Measurements from ENCODE around the gene SEC24D. TPM values are rescaled to one million over a fixed set of nuclear protein-coding genes. Genes with fewer than 3 reads are reported as not detected.

The SEC24D gene
- total and polyA plus RNA-seq, 4 donors: 11.4 to 77.2 (median 52.0) TPM

- Histone ChIP-seq H3K27me3 (ENCODE audit: control insufficient read depth in 3 of 3, insufficient read depth in 3 of 3, low read length in 2 of 3) (no peaks in the 10 kb centered on the region), H3K9ac (ENCODE audit: insufficient read depth in 1 of 2, low read length in 2 of 2) (no peak overlapping the region), H3K36me3 (ENCODE audit: control insufficient read depth in 4 of 4, insufficient read depth in 4 of 4, low read length in 4 of 4) (peaks cover 19 to 32% (median 25%) of the 10 kb centered on the region in 4 donors), H3K4me3 (no peak overlapping the region), H3K27ac (ENCODE audit: low read depth in 1 of 2, low read length in 1 of 2) (no peak overlapping the region), H3K9me3 (ENCODE audit: control insufficient read depth in 4 of 4, insufficient read depth in 3 of 4, low read length in 3 of 4) (no peaks in the 10 kb centered on the region), H3K4me1 (ENCODE audit: control insufficient read depth in 5 of 5, insufficient read depth in 5 of 5, low read length in 5 of 5) (no peaks in the 10 kb centered on the region)
- TF ChIP-seq, protein P1, sequence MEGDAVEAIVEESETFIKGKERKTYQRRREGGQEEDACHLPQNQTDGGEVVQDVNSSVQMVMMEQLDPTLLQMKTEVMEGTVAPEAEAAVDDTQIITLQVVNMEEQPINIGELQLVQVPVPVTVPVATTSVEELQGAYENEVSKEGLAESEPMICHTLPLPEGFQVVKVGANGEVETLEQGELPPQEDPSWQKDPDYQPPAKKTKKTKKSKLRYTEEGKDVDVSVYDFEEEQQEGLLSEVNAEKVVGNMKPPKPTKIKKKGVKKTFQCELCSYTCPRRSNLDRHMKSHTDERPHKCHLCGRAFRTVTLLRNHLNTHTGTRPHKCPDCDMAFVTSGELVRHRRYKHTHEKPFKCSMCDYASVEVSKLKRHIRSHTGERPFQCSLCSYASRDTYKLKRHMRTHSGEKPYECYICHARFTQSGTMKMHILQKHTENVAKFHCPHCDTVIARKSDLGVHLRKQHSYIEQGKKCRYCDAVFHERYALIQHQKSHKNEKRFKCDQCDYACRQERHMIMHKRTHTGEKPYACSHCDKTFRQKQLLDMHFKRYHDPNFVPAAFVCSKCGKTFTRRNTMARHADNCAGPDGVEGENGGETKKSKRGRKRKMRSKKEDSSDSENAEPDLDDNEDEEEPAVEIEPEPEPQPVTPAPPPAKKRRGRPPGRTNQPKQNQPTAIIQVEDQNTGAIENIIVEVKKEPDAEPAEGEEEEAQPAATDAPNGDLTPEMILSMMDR (IDR thresholded peaks at IDR 0.05; ENCODE audit: control extremely low read depth, extremely low read depth): no peak
- ATAC-seq (ENCODE audit: insufficient read depth, low FRiP score) (no peak), DNase-seq (no peak)
- WGBS, 2 donors: 85 to 90% methylated on average over 3 of the region's 3 CpGs
These were observed 112.6 kb downstream of the SEC24D start for GRCh38 chr4:118723369-118723768.

GRCh38 chr4:118721752-118722151, 114.2 kb downstream of the SEC24D start:
- TF ChIP-seq, protein P1 (IDR thresholded peaks at IDR 0.05; ENCODE audit: control extremely low read depth, extremely low read depth): no peak
- DNase-seq: no peak
- 100% methylated on average over 1 of the region's 1 CpG for WGBS, 2 donors
- Histone ChIP-seq H3K36me3 (ENCODE audit: control insufficient read depth in 4 of 4, insufficient read depth in 4 of 4, low read length in 4 of 4) (peaks cover 14 to 24% (median 18%) of the 10 kb centered on the region in 4 donors), H3K4me1 (ENCODE audit: control insufficient read depth in 5 of 5, insufficient read depth in 5 of 5, low read length in 5 of 5) (no peaks in the 10 kb centered on the region), H3K27ac (ENCODE audit: low read depth in 1 of 2, low read length in 1 of 2) (no peak overlapping the region), H3K4me3 (no peak overlapping the region), H3K9ac (ENCODE audit: insufficient read depth in 1 of 2, low read length in 2 of 2) (no peak overlapping the region), H3K27me3 (ENCODE audit: control insufficient read depth in 3 of 3, insufficient read depth in 3 of 3, low read length in 2 of 3) (no peaks in the 10 kb centered on the region), H3K9me3 (ENCODE audit: control insufficient read depth in 4 of 4, insufficient read depth in 3 of 4, low read length in 3 of 4) (no peaks in the 10 kb centered on the region)
- ATAC-seq (ENCODE audit: insufficient read depth, low FRiP score): no peak

DNA sequence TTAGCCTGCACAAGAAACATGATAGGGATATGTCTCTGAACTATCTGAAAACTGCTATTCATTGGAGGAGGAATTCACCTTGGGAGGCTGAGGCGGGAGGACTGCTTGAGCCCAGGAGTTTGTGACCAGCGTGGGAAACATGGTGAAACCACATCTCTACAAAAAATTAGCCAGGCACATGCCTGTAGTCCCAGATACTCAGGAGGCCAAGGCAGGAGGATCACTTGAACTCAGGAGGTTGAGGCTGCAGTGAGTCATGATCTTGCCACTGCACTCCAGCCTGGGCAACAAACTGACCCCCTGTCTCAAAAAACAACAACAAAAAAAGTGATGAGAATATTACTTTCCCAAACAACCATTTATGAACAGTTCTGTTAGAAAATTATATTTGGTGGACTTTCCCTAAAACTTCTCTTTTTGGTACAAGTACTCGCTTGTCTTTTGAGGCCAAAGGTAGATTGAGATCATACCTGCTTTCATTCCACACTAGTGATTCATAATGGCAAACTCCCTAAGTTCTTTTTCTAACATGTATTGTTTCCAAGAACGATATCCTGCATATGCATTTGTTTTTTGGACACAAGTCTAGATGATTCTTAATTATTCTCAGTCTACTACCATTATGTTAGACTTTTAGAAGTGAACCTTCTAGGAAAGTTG, 117.3 kb downstream of the SEC24D start:
- Histone ChIP-seq H3K9me3 (ENCODE audit: control insufficient read depth in 4 of 4, insufficient read depth in 3 of 4, low read length in 3 of 4) (no peaks in the 10 kb centered on the region), H3K36me3 (ENCODE audit: control insufficient read depth in 4 of 4, insufficient read depth in 4 of 4, low read length in 4 of 4) (peaks cover 0 to 6% (median 6%) of the 10 kb centered on the region in 4 donors), H3K4me1 (ENCODE audit: control insufficient read depth in 5 of 5, insufficient read depth in 5 of 5, low read length in 5 of 5) (no peaks in the 10 kb centered on the region), H3K27ac (ENCODE audit: low read depth in 1 of 2, low read length in 1 of 2) (no peak overlapping the region), H3K4me3 (no peak overlapping the region), H3K9ac (ENCODE audit: insufficient read depth in 1 of 2, low read length in 2 of 2) (no peak overlapping the region), H3K27me3 (ENCODE audit: control insufficient read depth in 3 of 3, insufficient read depth in 3 of 3, low read length in 2 of 3) (no peaks in the 10 kb centered on the region)
- ATAC-seq (ENCODE audit: insufficient read depth, low FRiP score) (no peak), DNase-seq (no peak)
- TF ChIP-seq, protein P1 (IDR thresholded peaks at IDR 0.05; ENCODE audit: control extremely low read depth, extremely low read depth): no peak
- WGBS, 2 donors: 92 to 98% methylated on average over 4 of the region's 4 CpGs

DNA sequence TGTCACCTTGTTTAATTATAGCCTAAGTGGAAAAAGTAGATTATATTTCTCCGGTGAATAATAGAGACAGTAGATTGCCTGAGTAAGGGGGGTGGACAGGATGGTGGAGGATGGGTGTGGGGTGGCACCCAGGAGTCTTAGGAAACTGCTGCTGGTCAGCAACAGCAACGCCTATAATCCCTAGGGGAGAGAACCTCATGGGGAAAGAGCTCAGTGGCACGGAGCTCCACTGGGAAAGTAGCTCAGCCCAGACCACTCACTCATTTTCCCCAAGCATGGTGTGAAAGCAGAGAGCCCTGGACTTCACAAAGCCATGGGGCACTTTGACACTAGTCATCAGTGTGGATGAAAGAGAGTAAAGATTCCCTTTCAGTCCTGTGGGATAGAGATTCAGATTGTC, 119.6 kb downstream of the SEC24D start:
- no peaks in the 10 kb centered on the region for H3K9me3 ChIP-seq (ENCODE audit: control insufficient read depth in 4 of 4, insufficient read depth in 3 of 4, low read length in 3 of 4)
- TF ChIP-seq, protein P1 (IDR thresholded peaks at IDR 0.05; ENCODE audit: control extremely low read depth, extremely low read depth): no peak
- H3K4me1 ChIP-seq (ENCODE audit: control insufficient read depth in 5 of 5, insufficient read depth in 5 of 5, low read length in 5 of 5): no peaks in the 10 kb centered on the region
- no peak overlapping the region for H3K9ac ChIP-seq (ENCODE audit: insufficient read depth in 1 of 2, low read length in 2 of 2)
- no peaks in the 10 kb centered on the region for H3K27me3 ChIP-seq (ENCODE audit: control insufficient read depth in 3 of 3, insufficient read depth in 3 of 3, low read length in 2 of 3)
- ATAC-seq (ENCODE audit: insufficient read depth, low FRiP score) (no peak), DNase-seq (no peak)
- H3K36me3 ChIP-seq (ENCODE audit: control insufficient read depth in 4 of 4, insufficient read depth in 4 of 4, low read length in 4 of 4): peaks cover 6 to 10% (median 8%) of the 10 kb centered on the region in 4 donors
- H3K4me3 ChIP-seq: no peak overlapping the region
- H3K27ac ChIP-seq (ENCODE audit: low read depth in 1 of 2, low read length in 1 of 2): no peak overlapping the region
- 63 to 89% methylated on average over 3 of the region's 3 CpGs for WGBS, 2 donors
